GM21825 (cell line): Measurements from ENCODE around the gene SMG9.
"Not testable (repeated sequence)": the region's sequence is repeated elsewhere in the genome, so short reads cannot be mapped to it uniquely, and the experiment has no call there.

Experiments used
- ATAC-seq: cut with Tn5 transposase; IDR thresholded peaks from one replicate; pipeline ENCODE4 v1.9.1; 2021; ENCODE audit warnings: mild to moderate bottlenecking, moderate library complexity; ENCODE audit not compliant: unreplicated experiment

Gene SMG9

GRCh38 chr19:43780706-43781525, 26.2 kb upstream of the SMG9 start, which contains the start of gene KCNN4:
TSS of gene KCNN4 (minus strand) at chr19:43780973. CDS start at chr19:43780861, 112 bp downstream.
- ATAC-seq = peak; percentile 36

- no peak for ATAC-seq
Observed at GRCh38 chr19:43779820-43780219, 25.1 kb upstream of the SMG9 start.

GRCh38 chr19:43779147-43779819, 24.5 kb upstream of the SMG9 start:
- no peak for ATAC-seq

- ATAC-seq = no peak
Observed at GRCh38 chr19:43778651-43779050, 23.9 kb upstream of the SMG9 start.

- ATAC-seq = no peak
Observed at GRCh38 chr19:43777163-43777695, 22.5 kb upstream of the SMG9 start.

GRCh38 chr19:43776286-43776685, 21.5 kb upstream of the SMG9 start:
- ATAC-seq = no peak

GRCh38 chr19:43775299-43775890, 20.6 kb upstream of the SMG9 start:
- ATAC-seq = no peak

- ATAC-seq = not testable (repeated sequence)
Observed at GRCh38 chr19:43774940-43775258, 20.1 kb upstream of the SMG9 start.

GRCh38 chr19:43774103-43774939, 19.6 kb upstream of the SMG9 start:
- ATAC-seq = no peak

GRCh38 chr19:43773725-43774102, 19.0 kb upstream of the SMG9 start:
- no peak for ATAC-seq

- no peak for ATAC-seq
Observed at GRCh38 chr19:43769256-43769655, 14.5 kb upstream of the SMG9 start.

GRCh38 chr19:43768273-43769050, 13.7 kb upstream of the SMG9 start:
- no peak for ATAC-seq

- ATAC-seq = no peak
Observed at GRCh38 chr19:43767818-43768217, 13.1 kb upstream of the SMG9 start.

GRCh38 chr19:43767316-43767715, 12.6 kb upstream of the SMG9 start:
- ATAC-seq = no peak

- ATAC-seq = no peak
Observed at GRCh38 chr19:43766755-43767043, 11.9 kb upstream of the SMG9 start.

GRCh38 chr19:43765109-43765876, 10.5 kb upstream of the SMG9 start:
- ATAC-seq = peak; percentile 55

GRCh38 chr19:43764684-43765083, 9.9 kb upstream of the SMG9 start:
- ATAC-seq = not testable (repeated sequence)

- ATAC-seq = no peak
Observed at GRCh38 chr19:43763473-43763939, 8.7 kb upstream of the SMG9 start.

- ATAC-seq = no peak
Observed at GRCh38 chr19:43762814-43763213, 8.1 kb upstream of the SMG9 start.
